Suprapubic skin (tissue), 4 donors: ENCODE measurements around the gene CPNE5. TPM values are rescaled to one million over a fixed set of nuclear protein-coding genes. Genes with fewer than 3 reads are reported as not detected.
A peak's percentile ranks its signal among the peaks of the same experiment; 100 is the strongest.

ENCODE experiments used
- DNase-seq, 2 donors: peaks; one replicate each; pipeline ENCODE4 v3.0.0-alpha.2; 2019; ENCODE audit warnings: low spot score in 2 of 2
- H3K27ac ChIP-seq: fragments of 200-600 bp; sonication (generic); one replicate; pipeline ENCODE4 v1.5.1; 2019
- H3K27me3 ChIP-seq: fragments of 200-600 bp; sonication (generic); one replicate; pipeline ENCODE4 v1.5.1; 2019
- H3K36me3 ChIP-seq: fragments of 200-600 bp; sonication (generic); one replicate; pipeline ENCODE4 v1.5.1; 2019
- H3K4me1 ChIP-seq: fragments of 200-600 bp; sonication (generic); one replicate; pipeline ENCODE4 v1.5.1; 2019
- H3K4me3 ChIP-seq: fragments of 200-600 bp; sonication (generic); one replicate; pipeline ENCODE4 v1.5.1; 2019; ENCODE audit warnings: mild to moderate bottlenecking
- H3K9me3 ChIP-seq: fragments of 200-600 bp; sonication (generic); one replicate; pipeline ENCODE4 v1.5.1; 2019
- EP300 ChIP-seq: sonication (generic); formaldehyde crosslinking; IDR thresholded peaks from one replicate; pipeline ENCODE4 v1.6.1; 2017; ENCODE audit warnings: antibody characterized with exemption
- POLR2A ChIP-seq, 2 donors: fragments of 450-650 bp; IDR thresholded peaks; one replicate each; pipeline ENCODE4 v1.6.1; 2017; ENCODE audit warnings: antibody characterized with exemption in 2 of 2, mild to moderate bottlenecking in 2 of 2, moderate library complexity in 2 of 2
- POLR2AphosphoS5 ChIP-seq, 3 donors: sonication (generic); formaldehyde crosslinking; IDR thresholded peaks; one replicate each; pipeline ENCODE4 v1.6.1; 2017; ENCODE audit warnings: antibody characterized with exemption in 3 of 3
- WGBS: methylation state at CpG from one replicate; pipeline ENCODE4 v1.1.5; 2018; 5-methylcytosine and 5-hydroxymethylcytosine counted together
- total RNA-seq, 4 donors: library from RNA; depleted of rRNA; stranded (reverse); fragments of >200 nt; gene quantifications; one replicate each; pipeline ENCODE4 v1.1.0, GENCODE V29; 2016
- TF ChIP-seq, protein P1 (sequence below), 2 donors: fragments of 200-600 bp in 1 of 2; fragments of 450-650 bp in 1 of 2; sonication (generic) in 1 of 2; IDR thresholded peaks; one replicate each; pipeline ENCODE4 v1.5.1; 2016 to 2019; ENCODE audit warnings: antibody characterized with exemption in 2 of 2, mild to moderate bottlenecking in 1 of 2, moderate library complexity in 1 of 2

Gene CPNE5
- total RNA-seq, 4 donors from 2014 or later, result 0.48 to 1.2 (median 0.90) TPM

DNA sequence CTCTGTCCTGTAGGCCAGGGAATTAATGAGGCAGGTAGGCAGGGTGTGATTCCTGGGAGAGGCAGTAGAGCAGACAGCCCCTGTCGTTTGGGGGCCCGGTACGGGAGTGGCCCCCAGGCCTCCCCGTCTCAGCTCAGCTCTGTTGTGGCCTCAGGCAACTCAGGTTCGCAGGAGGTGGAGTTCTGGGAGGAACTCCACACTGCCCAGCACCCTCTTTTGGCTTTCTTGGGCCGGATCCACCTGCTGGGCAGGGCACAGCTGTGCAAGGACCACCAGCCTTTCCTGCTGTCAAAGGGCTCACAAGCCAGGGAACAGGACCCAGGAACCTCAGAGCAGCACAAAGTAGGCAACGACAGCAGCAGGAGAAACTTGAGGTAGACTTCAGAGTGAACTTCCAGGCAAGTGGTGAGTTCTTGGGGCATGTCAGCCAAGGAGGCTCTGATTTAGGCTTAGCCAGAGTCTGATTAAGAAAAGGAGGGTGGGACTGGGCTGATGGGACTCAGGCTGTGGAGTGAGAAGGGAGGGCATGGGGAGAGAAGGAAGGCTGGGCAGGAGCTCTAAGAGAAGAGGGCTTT is 104.7 kb downstream of the CPNE5 start:
- 66% methylated on average over 5 of the region's 7 CpGs for WGBS
- H3K4me1 ChIP-seq, result peaks cover 20% of the 10 kb centered on the region
- H3K27me3 ChIP-seq, result no peaks in the 10 kb centered on the region
- H3K4me3 ChIP-seq, result peak overlapping the region; percentile 25
- no peaks in the 10 kb centered on the region for H3K9me3 ChIP-seq
- no peaks in the 10 kb centered on the region for H3K36me3 ChIP-seq
- no peak for DNase-seq
- peak overlapping the region; percentile 84 for H3K27ac ChIP-seq
- no peak for TF ChIP-seq POLR2AphosphoS5 (IDR thresholded peaks at IDR 0.05)
- TF ChIP-seq, protein P1, sequence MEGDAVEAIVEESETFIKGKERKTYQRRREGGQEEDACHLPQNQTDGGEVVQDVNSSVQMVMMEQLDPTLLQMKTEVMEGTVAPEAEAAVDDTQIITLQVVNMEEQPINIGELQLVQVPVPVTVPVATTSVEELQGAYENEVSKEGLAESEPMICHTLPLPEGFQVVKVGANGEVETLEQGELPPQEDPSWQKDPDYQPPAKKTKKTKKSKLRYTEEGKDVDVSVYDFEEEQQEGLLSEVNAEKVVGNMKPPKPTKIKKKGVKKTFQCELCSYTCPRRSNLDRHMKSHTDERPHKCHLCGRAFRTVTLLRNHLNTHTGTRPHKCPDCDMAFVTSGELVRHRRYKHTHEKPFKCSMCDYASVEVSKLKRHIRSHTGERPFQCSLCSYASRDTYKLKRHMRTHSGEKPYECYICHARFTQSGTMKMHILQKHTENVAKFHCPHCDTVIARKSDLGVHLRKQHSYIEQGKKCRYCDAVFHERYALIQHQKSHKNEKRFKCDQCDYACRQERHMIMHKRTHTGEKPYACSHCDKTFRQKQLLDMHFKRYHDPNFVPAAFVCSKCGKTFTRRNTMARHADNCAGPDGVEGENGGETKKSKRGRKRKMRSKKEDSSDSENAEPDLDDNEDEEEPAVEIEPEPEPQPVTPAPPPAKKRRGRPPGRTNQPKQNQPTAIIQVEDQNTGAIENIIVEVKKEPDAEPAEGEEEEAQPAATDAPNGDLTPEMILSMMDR (IDR thresholded peaks at IDR 0.05), result no peak
- TF ChIP-seq EP300, result no peak
- TF ChIP-seq POLR2A (IDR thresholded peaks at IDR 0.05), result no peak

GRCh38 chr6:36733300-36733699 is 105.9 kb downstream of the CPNE5 start:
- TF ChIP-seq, protein P1 (IDR thresholded peaks at IDR 0.05), result no peak
- no peak for TF ChIP-seq EP300
- TF ChIP-seq POLR2A (IDR thresholded peaks at IDR 0.05), result no peak
- no peak for TF ChIP-seq POLR2AphosphoS5 (IDR thresholded peaks at IDR 0.05)
- no peak overlapping the region for H3K27ac ChIP-seq
- peaks cover 27% of the 10 kb centered on the region for H3K4me1 ChIP-seq
- no peaks in the 10 kb centered on the region for H3K9me3 ChIP-seq
- H3K27me3 ChIP-seq, result no peaks in the 10 kb centered on the region
- no peak for DNase-seq
- 92% methylated on average over 5 of the region's 5 CpGs for WGBS
- no peaks in the 10 kb centered on the region for H3K36me3 ChIP-seq
- no peak overlapping the region for H3K4me3 ChIP-seq

- Histone ChIP-seq H3K36me3 (no peaks in the 10 kb centered on the region), H3K27me3 (no peaks in the 10 kb centered on the region), H3K4me1 (peaks cover 27% of the 10 kb centered on the region), H3K27ac (no peak overlapping the region), H3K4me3 (no peak overlapping the region), H3K9me3 (no peaks in the 10 kb centered on the region)
- 95% methylated on average over 7 of the region's 12 CpGs for WGBS
- TF ChIP-seq EP300 (no peak), POLR2AphosphoS5 (IDR thresholded peaks at IDR 0.05) (no peak), POLR2A (IDR thresholded peaks at IDR 0.05) (no peak)
- TF ChIP-seq, protein P1 (IDR thresholded peaks at IDR 0.05), result no peak
- DNase-seq, result no peak
These were observed 107.5 kb downstream of the CPNE5 start for GRCh38 chr6:36731622-36732310.

- DNase-seq, result no peak
- no peaks in the 10 kb centered on the region for H3K27me3 ChIP-seq
- WGBS, result 91% methylated on average over 8 of the region's 15 CpGs
- H3K4me3 ChIP-seq, result no peak overlapping the region
- H3K9me3 ChIP-seq, result no peaks in the 10 kb centered on the region
- H3K27ac ChIP-seq, result no peak overlapping the region
- TF ChIP-seq POLR2AphosphoS5 (IDR thresholded peaks at IDR 0.05), result no peak
- TF ChIP-seq EP300, result no peak
- TF ChIP-seq POLR2A (IDR thresholded peaks at IDR 0.05), result no peak
- TF ChIP-seq, protein P1 (IDR thresholded peaks at IDR 0.05), result no peak
- peaks cover 22% of the 10 kb centered on the region for H3K4me1 ChIP-seq
- H3K36me3 ChIP-seq, result no peaks in the 10 kb centered on the region
These were observed 108.5 kb downstream of the CPNE5 start for GRCh38 chr6:36730424-36731380.

GRCh38 chr6:36729161-36729524 is 110.1 kb downstream of the CPNE5 start:
- no peak for DNase-seq
- Histone ChIP-seq H3K4me1 (peaks cover 7% of the 10 kb centered on the region), H3K36me3 (no peaks in the 10 kb centered on the region), H3K27me3 (no peaks in the 10 kb centered on the region), H3K4me3 (no peak overlapping the region), H3K9me3 (no peaks in the 10 kb centered on the region), H3K27ac (no peak overlapping the region)
- no peak for TF ChIP-seq EP300
- TF ChIP-seq, protein P1 (IDR thresholded peaks at IDR 0.05), result no peak
- no peak for TF ChIP-seq POLR2AphosphoS5 (IDR thresholded peaks at IDR 0.05)
- no peak for TF ChIP-seq POLR2A (IDR thresholded peaks at IDR 0.05)
- WGBS, result 39% methylated on average over 3 of the region's 3 CpGs
